Transverse colon (tissue), 4 donors: ENCODE results near the gene TMEM163.

Source experiments
- CTCF ChIP-seq, 5 experiments: fragments of 200-600 bp in 3 of 5; fragments of 450-650 bp in 2 of 5; sonication (generic) in 3 of 5; IDR thresholded peaks; 1 replicate in 2 of 5; 2 replicates in 3 of 5; pipeline ENCODE4 v1.5.1; 2016 to 2017; ENCODE audit warnings: antibody characterized with exemption in 5 of 5, inconsistent platforms in 3 of 5, mild to moderate bottlenecking in 2 of 5, moderate library complexity in 1 of 5
- EP300 ChIP-seq: sonication (generic); formaldehyde crosslinking; IDR thresholded peaks from one replicate; pipeline ENCODE4 v1.6.1; 2017; ENCODE audit warnings: antibody characterized with exemption, low read depth
- POLR2A ChIP-seq: fragments of 450-650 bp; IDR thresholded peaks from one replicate; pipeline ENCODE4 v1.6.1; 2016; ENCODE audit warnings: antibody characterized with exemption, mild to moderate bottlenecking, moderate library complexity
- POLR2AphosphoS5 ChIP-seq, 3 donors: sonication (generic); formaldehyde crosslinking; IDR thresholded peaks; one replicate each; pipeline ENCODE4 v1.6.1; 2016; ENCODE audit warnings: antibody characterized with exemption in 3 of 3

GRCh38 chr2:134745023-134745422 is 26.2 kb upstream of the TMEM163 start:
- TF ChIP-seq CTCF (IDR thresholded peaks at IDR 0.05) (no peak), POLR2A (no peak), EP300 (no peak), POLR2AphosphoS5 (IDR thresholded peaks at IDR 0.05) (no peak)
